ENCODE results near the gene TMEM62.

TMEM62 gene

DNA sequence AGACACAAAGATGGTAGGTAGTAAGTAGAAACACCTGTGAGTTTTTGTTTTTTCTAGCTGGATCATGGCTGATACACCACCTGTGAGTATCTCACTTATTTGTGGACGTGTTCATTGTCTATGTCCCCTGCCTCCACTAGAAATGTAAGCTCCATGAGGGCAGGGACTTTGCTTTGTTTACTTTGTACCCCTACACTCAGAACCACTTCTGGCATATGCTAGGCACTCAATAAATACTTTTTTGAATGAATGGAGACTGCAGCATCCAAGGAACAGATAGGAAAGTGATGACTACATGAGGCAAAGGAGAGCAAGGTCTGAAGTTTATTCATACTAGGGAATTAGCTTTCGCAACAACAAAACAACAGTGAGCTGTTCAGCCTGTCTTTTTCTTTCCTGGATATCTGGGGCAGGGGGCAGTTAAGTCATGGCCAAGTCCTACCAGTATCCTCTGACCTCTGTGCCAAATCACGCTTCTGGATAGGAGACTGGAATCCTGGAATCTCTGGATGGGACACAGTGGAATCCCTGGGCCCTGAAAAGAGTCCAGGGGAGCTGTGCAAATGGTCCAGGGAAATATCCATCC, 99.0 kb downstream of the TMEM62 start:
- no peak for DNase-seq (ENCODE audit: low spot score)

Data from AG20443 (cell line).